Activated CD8-positive, alpha-beta memory T cell treated with anti-CD3 and anti-CD28 coated beads for 36 hours (primary cell): ENCODE data around the gene DDX23. TPM values are rescaled to one million over a fixed set of nuclear protein-coding genes. Genes with fewer than 3 reads are reported as not detected.

ENCODE experiments used
- CTCF ChIA-PET: fragments of 350-600 bp; sonication (Branson Sonifier 250); formaldehyde crosslinking; loops from one replicate; lab custom pipeline; 2021; ENCODE audit warnings: antibody characterized with exemption; lab: Charles Lee
- POLR2A ChIA-PET: fragments of 350-600 bp; sonication (Branson Sonifier 250); formaldehyde crosslinking; loops from one replicate; lab custom pipeline; 2021; ENCODE audit warnings: antibody characterized with exemption; lab: Charles Lee
- total RNA-seq, 2 experiments: library from RNA; stranded (reverse); gene quantifications; one replicate each; pipeline ENCODE4 v1.2.3, GENCODE V29; 2021

The DDX23 gene
- total RNA-seq, 2 experiments from 2014 or later: 131 to 132 TPM

DNA sequence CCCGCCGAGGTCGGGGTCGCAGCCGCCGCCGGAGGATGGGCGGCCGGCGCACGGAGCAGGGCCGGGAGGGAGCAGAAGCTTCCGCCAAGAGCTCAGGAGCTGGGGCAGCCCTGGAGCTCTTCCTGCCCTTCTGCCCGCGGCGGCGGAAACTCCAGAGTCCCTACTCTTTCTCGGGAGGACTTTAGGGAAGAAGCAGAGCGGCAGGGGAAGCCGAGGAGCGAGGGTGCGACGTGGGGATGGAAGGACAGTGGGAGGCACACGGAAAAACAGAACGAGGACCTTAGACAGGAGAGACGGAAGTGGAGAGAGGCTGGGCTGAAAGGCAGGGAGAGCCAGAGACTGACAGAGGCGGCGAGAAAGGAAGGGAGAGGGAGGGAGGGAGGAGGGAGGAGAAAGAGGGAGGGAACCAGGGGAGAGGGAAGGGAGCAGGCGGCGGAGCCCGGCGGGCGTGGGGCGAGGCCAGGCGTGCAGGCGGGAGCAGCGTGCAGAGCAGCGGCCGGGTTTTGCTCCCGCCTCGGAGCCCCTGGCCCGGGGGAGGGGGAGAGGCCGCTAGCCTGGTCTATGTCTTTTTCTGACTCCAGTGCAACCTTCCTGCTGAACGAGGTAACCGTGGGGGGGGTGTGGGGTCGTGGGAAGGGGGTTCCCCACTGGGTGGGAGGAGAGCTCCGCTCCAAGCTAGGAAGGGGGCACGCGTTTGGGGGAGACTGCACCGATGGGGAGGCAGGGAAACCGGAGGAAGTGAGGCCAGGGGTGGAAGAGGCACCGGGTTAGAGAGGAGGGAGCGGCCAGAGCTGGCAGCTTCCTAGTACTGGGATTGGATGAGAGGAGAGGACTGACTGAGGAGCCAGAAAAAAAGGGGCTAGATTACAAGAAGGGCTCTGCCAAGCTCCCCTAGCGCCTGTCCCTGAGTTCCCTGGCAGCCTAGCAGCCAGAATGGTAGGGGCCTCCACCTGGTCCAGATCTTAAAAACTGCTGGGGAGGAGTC is 36.5 kb downstream of the DDX23 start:
- ChIA-PET POLR2A (interaction anchor here (0.7 to 1.2 kb wide), 3 partner anchors 37 to 1092 kb away, joined by 3 to 5 read pairs (median 3); partner anchors contain the start of genes DDX23 and KANSL2), CTCF (interaction anchor here (0.5 to 4.4 kb wide), 34 partner anchors 8 to 276 kb away, joined by 3 to 27 read pairs (median 4); partner anchors contain the start of genes ADCY6, CCNT1, DDX23 and KANSL2)

DNA sequence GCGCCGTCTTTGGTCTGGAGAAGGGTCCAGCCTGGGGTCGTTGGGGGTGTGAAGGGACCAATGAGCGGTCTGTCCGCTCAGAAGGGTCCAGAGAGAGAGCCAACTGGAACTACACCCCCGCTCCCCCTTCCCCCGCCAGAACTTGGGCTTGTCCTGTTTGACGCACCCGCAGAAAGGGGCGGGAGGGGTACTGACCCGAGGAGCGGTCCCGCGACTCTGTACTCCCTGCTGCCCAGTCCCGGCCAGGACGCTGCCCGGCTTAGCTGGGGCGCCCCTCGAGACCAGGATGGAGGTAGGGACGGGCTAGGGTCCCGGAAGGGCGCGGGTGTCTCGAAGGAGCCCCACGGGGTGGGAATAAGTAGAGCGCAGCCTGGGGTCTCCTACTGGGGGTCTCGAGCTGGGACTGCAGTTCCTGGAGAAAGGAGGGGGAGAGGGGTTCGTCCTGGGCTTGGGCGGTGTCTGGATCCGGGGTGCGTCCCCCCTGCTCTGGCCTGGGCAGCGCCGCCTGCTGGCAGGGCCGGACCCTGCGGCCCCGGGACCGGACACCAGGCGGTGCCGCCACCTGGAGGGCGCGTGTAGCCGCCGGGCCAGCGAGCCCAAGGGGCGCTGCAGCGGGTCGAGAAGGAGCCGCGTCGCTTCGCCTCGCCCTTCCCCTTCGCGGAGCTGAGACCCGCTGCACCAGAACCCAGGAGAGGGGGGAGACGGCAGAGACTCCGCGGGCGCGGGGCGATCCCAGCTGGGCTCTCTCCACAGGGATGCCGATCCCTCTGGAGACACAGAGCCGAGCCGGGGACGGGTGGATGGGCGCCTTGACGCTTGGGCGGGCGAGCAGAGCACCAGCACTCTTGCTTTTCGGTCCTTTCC is 37.5 kb downstream of the DDX23 start:
- ChIA-PET CTCF (interaction anchor here (0.5 to 4.4 kb wide), 31 partner anchors 9 to 275 kb away, joined by 3 to 27 read pairs (median 4); partner anchors contain the start of genes ADCY6, CCNT1, DDX23 and KANSL2), POLR2A (interaction anchor here (0.7 to 1.2 kb wide), 3 partner anchors 38 to 1091 kb away, joined by 3 to 5 read pairs (median 3); partner anchors contain the start of genes DDX23 and KANSL2)

DNA sequence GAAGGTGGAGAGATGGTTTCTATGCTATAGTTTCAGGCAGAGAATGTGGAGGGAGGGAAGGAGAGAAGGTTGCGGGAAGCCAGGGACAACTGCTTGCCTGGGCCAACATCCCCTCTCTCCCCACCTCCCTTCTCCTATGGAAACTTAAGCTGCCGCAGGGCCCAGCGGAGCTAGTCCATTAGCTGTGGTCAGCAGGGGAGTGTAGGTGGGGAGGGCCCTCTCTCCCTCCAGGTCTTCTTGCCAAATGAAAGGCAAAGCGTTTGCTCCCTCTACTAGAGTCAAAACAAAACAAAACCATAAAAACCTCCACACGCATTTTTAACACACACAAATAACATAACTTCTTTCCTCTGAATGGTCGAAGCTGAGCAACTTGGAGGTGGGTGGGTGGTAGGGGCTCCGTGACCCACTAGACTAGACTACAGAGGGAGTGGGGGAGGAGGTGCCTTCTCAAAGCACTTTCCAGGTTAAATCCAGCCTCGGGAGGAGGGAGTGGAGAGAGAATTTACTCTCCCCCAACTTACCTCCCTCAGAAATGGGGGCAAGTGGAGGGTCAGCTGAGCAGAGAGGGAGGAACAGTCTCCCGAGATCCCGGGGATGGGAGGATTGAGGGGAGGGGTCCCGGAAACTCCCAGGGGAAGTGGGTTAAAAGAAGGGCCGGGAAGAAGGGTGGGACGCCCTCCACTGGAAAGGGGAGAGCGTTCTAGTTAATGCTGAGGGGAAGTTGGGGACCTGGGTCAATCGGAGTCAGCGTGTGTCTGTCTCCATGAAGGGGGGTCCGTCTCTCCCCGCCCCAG is 38.3 kb downstream of the DDX23 start:
- CTCF ChIA-PET: interaction anchor here (1.1 to 4.4 kb wide), 13 partner anchors 9 to 131 kb away, joined by 3 to 27 read pairs (median 5); partner anchors contain the start of genes CCNT1, KANSL2 and RND1
- POLR2A ChIA-PET: no interaction called here

DNA sequence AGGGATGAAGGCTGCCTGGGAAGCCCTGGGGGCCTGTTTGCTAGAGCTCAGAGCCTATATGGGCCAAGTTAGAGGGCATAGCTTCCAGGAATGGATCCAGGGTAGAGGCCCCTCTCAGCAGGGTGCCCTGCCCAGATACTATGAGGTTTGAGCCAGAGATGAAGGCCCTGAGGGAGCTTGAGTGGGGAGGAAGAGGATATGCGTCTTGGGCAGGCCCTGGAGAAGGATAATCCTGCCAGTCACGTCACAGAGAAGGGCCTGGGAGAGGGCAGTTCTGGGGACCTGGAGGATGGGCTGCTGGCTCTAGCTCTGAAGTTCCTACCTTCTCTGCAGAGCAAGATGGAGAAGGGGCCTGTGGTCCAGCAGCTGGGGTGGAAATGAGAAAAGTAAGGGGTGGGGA is 39.6 kb downstream of the DDX23 start:
- ChIA-PET CTCF (interaction anchor here (1.5 kb wide), 1 partner anchor 40 kb away, joined by 4 read pairs; the partner anchor contains the start of gene DDX23), POLR2A (no interaction called here)

DNA sequence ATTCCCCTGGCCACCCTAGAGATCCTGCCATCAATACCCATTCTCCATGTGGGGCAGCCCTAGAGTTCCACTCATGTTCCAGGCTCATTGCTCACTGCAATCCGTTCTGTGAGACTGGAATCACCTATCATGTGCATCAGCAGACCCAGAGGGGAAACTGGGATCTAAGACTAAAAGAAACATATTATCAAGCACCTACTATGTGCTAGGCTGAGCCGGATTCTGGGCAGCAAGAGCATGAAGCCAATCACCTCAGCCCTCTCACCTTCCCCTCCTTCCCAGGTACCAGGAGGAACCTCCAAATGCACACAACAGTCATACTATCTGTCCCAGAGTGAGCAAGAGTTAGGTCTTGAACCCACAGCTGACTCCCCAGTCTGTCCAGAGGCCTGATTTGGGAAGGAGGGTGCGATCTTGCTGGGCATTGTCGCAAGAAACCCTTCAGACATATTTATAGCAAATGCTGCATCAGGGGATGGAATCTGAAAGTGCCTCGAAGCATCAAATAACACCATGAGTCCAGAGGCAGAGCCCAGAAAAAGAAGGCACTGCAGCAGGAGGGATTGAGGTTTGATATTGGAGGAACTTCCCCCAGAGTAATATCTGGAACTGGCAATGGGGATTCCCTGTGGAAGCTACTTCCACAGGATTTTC is 40.4 kb downstream of the DDX23 start:
- CTCF ChIA-PET: interaction anchor here (1.5 kb wide), 1 partner anchor 41 kb away, joined by 4 read pairs; the partner anchor contains the start of gene DDX23
- POLR2A ChIA-PET: no interaction called here

DNA sequence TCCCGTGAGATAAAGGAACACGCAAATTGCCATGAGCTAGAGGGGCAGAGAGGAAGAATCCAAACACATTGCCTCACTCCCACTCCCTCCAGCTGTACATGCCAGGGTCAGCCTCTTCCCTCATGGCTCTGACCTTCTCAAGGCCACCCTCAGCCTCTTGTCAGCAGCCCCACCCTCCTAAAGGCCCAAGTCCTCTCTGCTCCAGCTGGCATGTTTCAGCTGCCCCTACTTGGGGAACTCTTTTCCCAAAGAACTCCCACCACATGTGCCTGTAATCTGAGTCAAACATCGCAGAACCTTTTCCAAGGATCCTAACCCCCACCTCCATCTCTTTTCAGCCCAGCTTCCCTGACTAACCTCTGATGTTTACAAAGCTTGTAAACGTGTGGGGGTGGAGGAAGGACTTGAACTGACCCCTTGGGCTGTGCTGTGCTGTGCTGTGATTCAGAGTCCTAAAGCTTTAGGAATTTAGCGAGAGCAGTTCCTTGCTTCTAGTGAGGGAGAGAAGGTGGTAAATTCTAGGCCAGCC is 41.0 kb downstream of the DDX23 start:
- ChIA-PET CTCF (interaction anchor here (1.2 kb wide), 1 partner anchor 58 kb away, joined by 6 read pairs; no protein-coding TSS in a partner anchor), POLR2A (no interaction called here)

DNA sequence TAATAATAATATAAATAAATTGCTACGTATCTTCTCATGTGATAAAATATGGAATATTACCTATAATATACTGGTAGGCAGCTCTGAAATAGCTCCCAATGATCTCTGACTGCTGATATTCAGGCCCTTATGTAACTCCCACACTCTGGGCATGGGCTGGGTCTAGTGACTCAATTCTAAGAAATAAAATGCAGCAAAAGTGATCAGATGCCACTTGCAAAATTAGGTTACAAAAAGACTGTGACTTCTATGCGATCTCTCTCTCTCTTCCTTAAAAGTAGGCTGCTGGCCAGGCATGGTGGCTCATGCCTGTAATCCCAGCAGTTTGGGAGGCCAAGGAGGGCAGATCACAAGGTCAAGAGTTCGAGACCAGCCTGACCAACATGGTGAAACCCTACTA is 44.0 kb downstream of the DDX23 start:
- ChIA-PET POLR2A (no interaction called here), CTCF (no interaction called here)

DNA sequence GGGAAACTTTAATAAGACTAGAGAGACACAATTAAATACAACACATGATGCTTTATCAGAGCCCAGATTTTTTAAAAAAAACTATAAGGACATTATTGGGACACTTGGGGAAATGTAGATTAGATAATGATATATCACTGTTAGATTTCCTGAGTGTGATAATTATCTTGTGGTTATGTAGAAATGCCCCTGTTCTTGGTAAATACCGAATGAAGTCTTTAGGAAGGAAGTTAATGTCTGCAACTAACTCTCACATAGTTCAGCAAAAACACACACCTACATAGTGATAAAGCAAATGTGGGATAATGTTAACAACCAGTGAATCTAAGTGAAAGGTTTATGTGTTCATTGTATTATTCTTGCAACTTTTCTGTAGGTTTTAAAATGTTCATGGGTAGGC is 48.3 kb downstream of the DDX23 start:
- ChIA-PET POLR2A (no interaction called here), CTCF (interaction anchor here (1.6 to 2.9 kb wide), 2 partner anchors 11 to 14 kb away, joined by 4 to 13 read pairs; no protein-coding TSS in a partner anchor)

DNA sequence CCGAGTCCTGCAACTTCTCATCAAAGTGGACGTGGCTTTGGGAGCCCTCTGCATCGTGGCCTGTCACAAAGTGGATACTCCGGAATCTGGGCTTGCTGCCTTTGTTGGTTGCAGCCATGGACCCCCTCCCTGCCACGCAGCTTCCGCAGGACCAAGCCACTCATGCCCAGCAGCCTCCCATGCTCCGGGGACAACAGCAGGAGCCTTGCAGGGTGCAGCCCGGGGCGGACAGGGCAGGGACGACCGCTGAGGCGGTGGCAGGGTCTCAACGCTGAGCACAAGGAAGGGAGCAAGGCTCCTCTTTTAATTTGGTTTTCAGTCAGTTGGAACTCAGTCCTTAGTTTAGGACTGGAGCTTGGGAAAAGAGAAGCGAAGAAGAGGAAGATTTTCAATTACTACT is 51.0 kb downstream of the DDX23 start:
- POLR2A ChIA-PET: no interaction called here
- CTCF ChIA-PET: interaction anchor here (0.7 kb wide), 2 partner anchors 48 to 142 kb away, joined by 3 to 4 read pairs; no protein-coding TSS in a partner anchor

DNA sequence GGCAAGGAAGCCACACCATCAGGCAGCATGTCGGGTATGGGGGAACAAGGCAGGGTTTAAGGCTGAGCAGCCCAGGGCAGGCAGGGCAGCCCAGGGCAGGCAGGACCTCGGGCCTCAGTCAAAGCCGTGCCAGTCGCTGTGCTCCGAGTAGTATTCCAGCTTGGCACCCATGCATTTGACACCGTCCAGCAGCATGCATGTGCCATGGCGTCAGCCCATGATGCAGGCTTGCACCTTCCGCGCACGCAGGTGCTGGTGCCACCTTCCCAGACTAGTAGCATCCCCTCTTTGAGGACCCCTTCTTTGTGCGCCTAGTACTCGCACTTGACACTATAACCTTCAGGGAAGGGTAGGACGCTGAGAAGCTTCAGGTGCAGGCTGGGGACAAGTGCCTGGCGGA is 51.5 kb downstream of the DDX23 start:
- ChIA-PET CTCF (no interaction called here), POLR2A (no interaction called here)

DNA sequence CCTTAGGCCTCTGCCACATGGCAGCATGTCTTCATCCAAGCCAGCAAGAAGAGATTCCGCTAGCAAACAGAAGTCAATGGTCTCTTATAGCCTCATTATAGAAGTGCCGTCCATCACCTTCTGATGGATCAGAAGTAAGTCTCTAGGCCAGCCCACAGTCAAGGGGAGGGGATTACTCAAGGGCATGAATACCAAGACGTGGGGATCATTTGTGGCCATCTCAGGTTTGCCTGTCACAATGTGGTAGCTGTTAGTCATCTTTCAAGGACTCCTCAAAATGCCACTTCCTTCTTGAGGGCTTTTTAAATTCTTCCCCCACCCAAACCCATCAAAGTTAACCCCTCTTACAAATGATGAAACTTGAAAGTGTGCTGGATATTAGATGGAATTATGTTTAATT is 55.0 kb downstream of the DDX23 start:
- ChIA-PET POLR2A (no interaction called here), CTCF (interaction anchor here (5.8 kb wide), 1 partner anchor 44 kb away, joined by 75 read pairs; no protein-coding TSS in a partner anchor)

DNA sequence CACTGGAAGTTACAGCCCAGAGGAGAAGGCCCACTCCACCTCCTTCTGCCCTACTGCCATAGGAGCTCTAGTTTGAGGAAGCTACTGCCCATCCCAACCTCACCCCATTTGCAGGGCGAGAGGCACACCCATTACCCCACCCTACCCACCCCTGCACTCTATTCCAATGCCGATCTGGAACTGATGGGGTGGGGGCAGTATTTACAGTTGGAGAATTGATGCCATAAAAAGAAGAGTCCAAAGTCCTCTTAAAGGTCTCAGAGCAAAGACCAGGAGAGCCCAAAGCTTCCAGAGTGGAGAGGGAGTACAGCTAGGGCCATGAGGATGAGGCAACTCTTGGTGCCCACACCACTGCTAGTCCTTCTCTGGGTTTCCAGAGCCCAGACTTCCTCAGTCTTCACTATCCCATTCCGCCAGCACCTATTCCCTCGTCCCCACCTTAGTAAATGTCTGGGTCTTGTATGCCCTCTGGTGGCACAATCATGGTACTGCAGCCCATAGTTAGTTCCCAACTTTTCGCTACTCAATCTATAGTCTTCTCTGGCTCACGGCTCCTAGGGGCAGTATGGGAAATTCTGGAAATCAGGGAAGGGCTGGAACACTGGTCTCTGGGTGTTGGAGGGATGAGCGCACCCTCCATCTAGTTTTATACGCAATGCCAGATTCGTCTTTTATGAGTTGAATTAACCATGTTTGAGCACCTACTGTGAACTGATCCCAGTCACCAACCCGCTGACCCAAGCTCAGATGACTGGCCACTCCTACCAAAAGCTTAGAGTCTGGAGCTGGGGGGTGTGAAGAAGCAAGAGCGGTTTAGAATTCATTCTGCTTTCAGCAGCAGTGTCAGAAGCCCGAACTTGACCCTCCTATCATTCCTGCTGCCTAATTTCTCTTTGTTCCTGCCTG is 56.2 kb downstream of the DDX23 start:
- ChIA-PET POLR2A (no interaction called here), CTCF (interaction anchor here (0.8 to 5.8 kb wide), 15 partner anchors 12 to 613 kb away, joined by 3 to 75 read pairs (median 4); partner anchors contain the start of gene CCDC184)

DNA sequence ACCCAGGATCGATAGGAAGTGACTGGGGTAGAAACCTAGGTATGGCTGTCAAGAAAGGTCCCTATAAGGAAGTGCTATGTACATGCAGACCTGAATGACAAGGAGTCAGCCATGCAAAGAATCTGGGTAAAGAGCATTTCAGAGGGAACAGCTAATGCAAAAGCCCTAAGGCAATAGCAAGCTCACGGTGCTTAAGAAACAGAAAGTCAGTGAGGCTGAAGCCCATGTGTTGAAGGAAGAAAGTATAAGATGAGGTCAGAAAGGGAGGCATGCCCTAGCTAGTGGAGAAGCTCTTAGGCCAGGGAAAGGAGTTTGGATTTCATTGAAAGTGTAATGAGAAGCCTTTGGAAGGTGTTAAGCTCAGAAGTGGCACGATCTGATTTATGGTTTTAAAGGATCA is 57.1 kb downstream of the DDX23 start:
- CTCF ChIA-PET: interaction anchor here (0.8 to 5.8 kb wide), 14 partner anchors 11 to 612 kb away, joined by 3 to 75 read pairs (median 4); partner anchors contain the start of genes CCDC184 and CCNT1
- POLR2A ChIA-PET: no interaction called here

DNA sequence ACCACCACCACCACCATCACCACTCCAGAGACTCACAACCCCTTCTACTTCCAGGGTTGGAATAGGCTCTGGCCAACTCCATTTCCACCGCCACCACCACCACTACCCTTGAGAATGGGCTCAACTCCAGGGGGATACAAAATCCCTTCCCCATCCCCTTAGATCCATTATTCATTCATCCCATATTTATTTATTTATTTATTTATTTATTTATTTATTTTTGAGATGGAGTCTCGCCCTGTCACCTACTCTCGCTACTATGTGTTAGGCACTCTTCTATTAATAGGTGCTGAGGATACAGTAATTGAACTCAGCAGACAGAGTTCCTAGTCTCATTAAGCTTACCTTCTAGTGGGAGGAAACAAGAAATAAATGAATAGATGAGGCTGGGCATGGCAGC is 58.3 kb downstream of the DDX23 start:
- ChIA-PET CTCF (interaction anchor here (2.4 to 5.8 kb wide), 2 partner anchors 21 to 41 kb away, joined by 11 to 75 read pairs; no protein-coding TSS in a partner anchor), POLR2A (no interaction called here)

DNA sequence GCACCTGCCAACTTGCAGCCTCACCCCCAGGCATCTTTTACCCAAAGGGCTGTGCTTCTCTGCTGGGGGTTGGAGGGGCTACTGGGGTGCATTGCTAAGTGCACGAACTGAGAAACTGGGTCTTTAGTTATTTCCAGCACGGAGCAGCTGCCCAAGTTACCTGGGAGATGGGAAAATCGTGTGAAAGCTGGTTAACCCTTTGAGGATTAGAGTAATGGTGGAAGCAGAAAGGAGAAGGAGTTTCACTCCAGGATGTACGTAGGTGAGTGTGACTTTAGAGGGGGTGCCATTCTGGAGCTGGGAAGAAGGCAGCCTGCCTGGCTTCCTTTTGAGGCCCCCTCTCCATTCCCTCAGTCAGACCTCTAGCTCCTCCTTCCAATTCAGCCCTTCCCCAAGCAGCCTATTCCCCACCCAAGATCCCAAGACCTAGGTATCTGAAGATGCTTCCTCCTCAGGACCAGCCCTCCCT is 62.1 kb downstream of the DDX23 start:
- POLR2A ChIA-PET: interaction anchor here (0.6 kb wide), 1 partner anchor 28 kb away, joined by 14 read pairs; no protein-coding TSS in a partner anchor
- CTCF ChIA-PET: interaction anchor here (1.2 to 1.7 kb wide), 4 partner anchors 10 to 37 kb away, joined by 3 to 9 read pairs (median 4); no protein-coding TSS in a partner anchor
